Measurements from ENCODE around the gene LTB4R. TPM values are rescaled to one million over a fixed set of nuclear protein-coding genes. Genes with fewer than 3 reads are reported as not detected.

The LTB4R gene
- polyA plus RNA-seq, 2 of the 4 experiments (the other 2 are of a cell fraction): 8.3 to 10.2 TPM

- WGBS (ENCODE audit: missing lambda C conversion rate): 76% methylated on average over 9 of the region's 9 CpGs
- Histone ChIP-seq H3K4me1 (no peaks in the 10 kb centered on the region), H3K9me3 (no peaks in the 10 kb centered on the region), H3K4me3 (no peak overlapping the region), H3K27ac (no peak overlapping the region), H3K4me2 (no peak overlapping the region)
- FAIRE-seq (no peak), ATAC-seq (no peak), DNase-seq (ENCODE audit: low read depth in 1 of 2, low spot score in 1 of 2) (no peak)
- CTCF ChIA-PET: interaction anchor here (1.3 to 34.0 kb wide), 4 partner anchors 12 to 145 kb away, joined by 3 to 601 read pairs (median 236); partner anchors contain the start of genes CIDEB, DHRS1, LTB4R and LTB4R2
- TF ChIP-seq ZNF302 (CRISPR knock-in tag; IDR thresholded peaks at IDR 0.05) (no peak), MAX (IDR thresholded peaks at IDR 0.05) (no peak), HOXB5 (CRISPR knock-in tag; IDR thresholded peaks at IDR 0.05) (no peak), NPAS2 (CRISPR knock-in tag; IDR thresholded peaks at IDR 0.05; ENCODE audit: borderline replicate concordance) (no peak), RARB (CRISPR knock-in tag; IDR thresholded peaks at IDR 0.05) (no peak), USF2 (IDR thresholded peaks at IDR 0.05) (no peak), HEYL (CRISPR knock-in tag; IDR thresholded peaks at IDR 0.05) (no peak), CEBPB (IDR thresholded peaks at IDR 0.05) (no peak), RFX5 (IDR thresholded peaks at IDR 0.05) (no peak), JUNB (IDR thresholded peaks at IDR 0.05) (no peak), KDM1A (IDR thresholded peaks at IDR 0.05; ENCODE audit: low read depth) (no peak)
- POLR2A ChIA-PET: interaction anchor here (1.1 to 1.3 kb wide), 2 partner anchors 9 to 49 kb away, joined by 3 to 6 read pairs; partner anchors contain the start of genes DHRS1, NOP9 and TINF2
Observed at GRCh38 chr14:24290746-24291145, 20.6 kb upstream of the LTB4R start.

GRCh38 chr14:24291446-24292117, 19.7 kb upstream of the LTB4R start:
- no peak overlapping the region for H3K27ac ChIP-seq
- CTCF ChIA-PET: interaction anchor here (0.9 to 34.0 kb wide), 5 partner anchors 11 to 47 kb away, joined by 3 to 601 read pairs (median 4); partner anchors contain the start of genes CIDEB, DHRS1, LTB4R and LTB4R2
- no peak for ATAC-seq

GRCh38 chr14:24292118-24292807, 19.0 kb upstream of the LTB4R start:
- H3K4me2 ChIP-seq: no peak overlapping the region
- no peak for DNase-seq (ENCODE audit: low read depth in 1 of 2, low spot score in 1 of 2)
- ATAC-seq: no peak
- no peak overlapping the region for H3K4me3 ChIP-seq
- CTCF ChIA-PET: interaction anchor here (0.9 to 34.0 kb wide), 7 partner anchors 11 to 139 kb away, joined by 3 to 601 read pairs (median 4); partner anchors contain the start of genes CIDEB, DHRS1, LTB4R and LTB4R2
- 84% methylated on average over 11 of the region's 11 CpGs for whole genome bisulfite sequencing (ENCODE audit: missing lambda C conversion rate)
- H3K27ac ChIP-seq: no peak overlapping the region
- no peak for FAIRE-seq
- H3K9me3 ChIP-seq: no peaks in the 10 kb centered on the region
- POLR2A ChIA-PET: no interaction called here
- no peaks in the 10 kb centered on the region for H3K4me1 ChIP-seq
- TF ChIP-seq SMC3 (IDR thresholded peaks at IDR 0.05) (no peak), RAD21 (conservative IDR thresholded peaks at IDR 0.05 in 1 of 2, IDR thresholded peaks at IDR 0.05 in 1 of 2) (no peak), FOSL2 (IDR thresholded peaks at IDR 0.05) (no peak), FOSL2 (CRISPR knock-in tag; IDR thresholded peaks at IDR 0.05) (no peak), ELK1 (IDR thresholded peaks at IDR 0.05; ENCODE audit: low read depth, low read length) (no peak), JUNB (IDR thresholded peaks at IDR 0.05) (no peak), EHMT2 (IDR thresholded peaks at IDR 0.05; ENCODE audit: low read depth) (no peak), ZSCAN20 (CRISPR knock-in tag; IDR thresholded peaks at IDR 0.05) (no peak), RNF2 (IDR thresholded peaks at IDR 0.05; ENCODE audit: borderline replicate concordance, low read depth) (no peak), FOSB (CRISPR knock-in tag; IDR thresholded peaks at IDR 0.05) (no peak), POLR2A (IDR thresholded peaks at IDR 0.05; ENCODE audit: low read length) (no peak), TFCP2L1 (CRISPR knock-in tag; IDR thresholded peaks at IDR 0.05) (no peak), PHF8 (IDR thresholded peaks at IDR 0.05; ENCODE audit: borderline replicate concordance, low read depth) (no peak), TP53 (CRISPR knock-in tag; IDR thresholded peaks at IDR 0.05) (no peak)

More at GRCh38 chr14:24291446-24292117, 19.7 kb upstream of the LTB4R start:
- H3K9me3 ChIP-seq: no peaks in the 10 kb centered on the region
- no peak for TF ChIP-seq HMGXB4 (CRISPR knock-in tag; IDR thresholded peaks at IDR 0.05; ENCODE audit: borderline replicate concordance)
- FAIRE-seq: no peak
- H3K4me1 ChIP-seq: no peaks in the 10 kb centered on the region
- WGBS (ENCODE audit: missing lambda C conversion rate): 71% methylated on average over 3 of the region's 3 CpGs
- H3K4me2 ChIP-seq: no peak overlapping the region
- no peak overlapping the region for H3K4me3 ChIP-seq
- POLR2A ChIA-PET: interaction anchor here (1.1 kb wide), 1 partner anchor 49 kb away, joined by 3 read pairs; the partner anchor contains the start of gene TINF2
- DNase-seq (ENCODE audit: low read depth in 1 of 2, low spot score in 1 of 2): no peak
